ENCODE measurements around the gene HLTF. TPM values are rescaled to one million over a fixed set of nuclear protein-coding genes. Genes with fewer than 3 reads are reported as not detected.

The HLTF gene
- total RNA-seq, 1 experiment from 2014 or later, result 73.4 TPM

DNA sequence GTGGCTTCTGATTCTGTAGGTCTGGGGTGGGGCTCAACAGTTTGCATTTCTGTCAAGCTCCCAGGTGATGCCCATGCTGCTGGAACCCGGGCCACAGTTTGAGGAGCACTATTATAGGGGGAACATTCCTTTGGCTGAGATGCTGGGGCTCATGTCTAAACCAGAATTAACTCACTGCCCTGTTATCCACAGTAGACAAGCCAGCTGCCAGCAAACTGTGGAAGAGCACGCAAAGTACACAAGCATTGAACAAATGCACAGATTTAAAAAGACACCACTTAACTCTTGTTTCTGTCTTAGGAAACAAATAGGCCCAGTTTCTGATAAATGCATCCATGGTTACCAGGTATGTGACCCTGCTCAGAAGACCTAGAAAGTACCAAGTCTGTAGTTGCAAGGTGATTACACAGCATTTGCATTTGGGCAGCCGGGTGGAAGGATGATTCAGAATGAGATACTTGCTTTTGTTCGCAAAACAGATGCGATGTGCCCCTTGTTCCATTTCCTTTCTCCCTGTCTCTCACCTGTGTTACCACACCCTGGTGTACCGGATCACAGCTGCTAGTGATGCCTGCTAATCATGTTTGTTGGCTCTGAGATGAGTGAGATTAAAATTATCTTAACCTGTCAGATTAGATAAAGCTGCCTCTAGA is 82.6 kb downstream of the HLTF start:
- ChIA-PET RAD21 (ENCODE audit: low non-redundant PET in 1 of 2, low total read pairs in 2 of 2, uncharacterized antibody in 2 of 2, unreplicated experiment in 2 of 2) (no interaction called here), POLR2A (no interaction called here), CTCF (no interaction called here)
- ATAC-seq (no peak), DNase-seq (ENCODE audit: low read depth, low spot score) (no peak)
- Histone ChIP-seq H3K9ac (ENCODE audit: low read length) (no peak overlapping the region), H4K20me1 (ENCODE audit: insufficient read depth) (no peaks in the 10 kb centered on the region), H3K4me1 (ENCODE audit: control insufficient read depth in 1 of 2, insufficient read depth in 2 of 2, low read length in 2 of 2) (no peaks in the 10 kb centered on the region), H3K4me2 (ENCODE audit: low read length) (no peak overlapping the region), H3K36me3 (ENCODE audit: control insufficient read depth in 1 of 2, insufficient read depth in 2 of 2, low read length in 2 of 2) (no peaks in the 10 kb centered on the region), H3K27me3 (ENCODE audit: insufficient read depth, low read length) (no peaks in the 10 kb centered on the region), H2AFZ (ENCODE audit: low read depth, low read length, poor library complexity, severe bottlenecking) (no peak overlapping the region), H3K9me2 (ENCODE audit: insufficient read depth) (no peaks in the 10 kb centered on the region), H3K79me2 (ENCODE audit: insufficient read depth, low read length) (no peaks in the 10 kb centered on the region), H3K9me3 (ENCODE audit: control insufficient read depth in 1 of 2, insufficient read depth in 1 of 2, low read depth in 1 of 2, low read length in 2 of 2) (no peaks in the 10 kb centered on the region), H3K4me3 (replicated peaks in 1 of 2; ENCODE audit: low read depth in 1 of 2, low read length in 2 of 2) (no peak overlapping the region), H3K27ac (ENCODE audit: low read depth, low read length) (no peak overlapping the region)
- intact Hi-C loops (cut with micrococcal nuclease), result no loop called here
- BruUV-seq (replicated peaks), result no TSS peak
- TF ChIP-seq RAD21 (IDR thresholded peaks at IDR 0.05; ENCODE audit: low read depth) (no peak), EZH2phosphoT487 (IDR thresholded peaks at IDR 0.05; ENCODE audit: borderline replicate concordance) (no peak), CEBPB (IDR thresholded peaks at IDR 0.05; ENCODE audit: low read depth) (no peak), POLR2AphosphoS5 (IDR thresholded peaks at IDR 0.05; ENCODE audit: low read depth, low read length) (no peak), POLR2A (IDR thresholded peaks at IDR 0.05; ENCODE audit: borderline replicate concordance, extremely low read depth, insufficient read depth, insufficient read length) (no peak), EGR1 (IDR thresholded peaks at IDR 0.05; ENCODE audit: low read depth) (no peak), ELF1 (IDR thresholded peaks at IDR 0.05; ENCODE audit: borderline replicate concordance, low read depth) (no peak), EZH2 (IDR thresholded peaks at IDR 0.05) (no peak), ZNF274 (IDR thresholded peaks at IDR 0.05; ENCODE audit: low read depth, low read length) (no peak), YY1 (IDR thresholded peaks at IDR 0.05; ENCODE audit: extremely low read depth, insufficient replicate concordance, low read depth, low read length) (no peak), SIN3A (IDR thresholded peaks at IDR 0.05; ENCODE audit: low read depth) (no peak), SRF (IDR thresholded peaks at IDR 0.05; ENCODE audit: low read depth) (no peak), TCF7L2 (IDR thresholded peaks at IDR 0.05; ENCODE audit: borderline replicate concordance, extremely low read depth, insufficient read depth, insufficient read length) (no peak), JUND (IDR thresholded peaks at IDR 0.05) (no peak), FOSL1 (IDR thresholded peaks at IDR 0.05; ENCODE audit: low read depth) (no peak), ZBTB33 (IDR thresholded peaks at IDR 0.05; ENCODE audit: extremely low read depth, insufficient replicate concordance, low read length) (no peak), CBX3 (IDR thresholded peaks at IDR 0.05; ENCODE audit: low read depth) (no peak), SP1 (IDR thresholded peaks at IDR 0.05; ENCODE audit: low read depth) (no peak), ZFX (IDR thresholded peaks at IDR 0.05) (no peak)
- TF ChIP-seq, protein P1, sequence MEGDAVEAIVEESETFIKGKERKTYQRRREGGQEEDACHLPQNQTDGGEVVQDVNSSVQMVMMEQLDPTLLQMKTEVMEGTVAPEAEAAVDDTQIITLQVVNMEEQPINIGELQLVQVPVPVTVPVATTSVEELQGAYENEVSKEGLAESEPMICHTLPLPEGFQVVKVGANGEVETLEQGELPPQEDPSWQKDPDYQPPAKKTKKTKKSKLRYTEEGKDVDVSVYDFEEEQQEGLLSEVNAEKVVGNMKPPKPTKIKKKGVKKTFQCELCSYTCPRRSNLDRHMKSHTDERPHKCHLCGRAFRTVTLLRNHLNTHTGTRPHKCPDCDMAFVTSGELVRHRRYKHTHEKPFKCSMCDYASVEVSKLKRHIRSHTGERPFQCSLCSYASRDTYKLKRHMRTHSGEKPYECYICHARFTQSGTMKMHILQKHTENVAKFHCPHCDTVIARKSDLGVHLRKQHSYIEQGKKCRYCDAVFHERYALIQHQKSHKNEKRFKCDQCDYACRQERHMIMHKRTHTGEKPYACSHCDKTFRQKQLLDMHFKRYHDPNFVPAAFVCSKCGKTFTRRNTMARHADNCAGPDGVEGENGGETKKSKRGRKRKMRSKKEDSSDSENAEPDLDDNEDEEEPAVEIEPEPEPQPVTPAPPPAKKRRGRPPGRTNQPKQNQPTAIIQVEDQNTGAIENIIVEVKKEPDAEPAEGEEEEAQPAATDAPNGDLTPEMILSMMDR (IDR thresholded peaks at IDR 0.05 in 2 of 3, conservative IDR thresholded peaks at IDR 0.05 in 1 of 3; ENCODE audit: borderline replicate concordance in 1 of 3, insufficient read depth in 1 of 3, low read depth in 2 of 3, low read length in 2 of 3), result no peak

Data from HCT116 (cell line).